Naive B cell (primary cell): Measurements from ENCODE around the gene USP54. TPM values are rescaled to one million over a fixed set of nuclear protein-coding genes. Genes with fewer than 3 reads are reported as not detected.

Source experiments
- ATAC-seq, 2 donors: fragments of 150-1000 bp; cut with Tn5 transposase; 2 replicates each; pipeline ENCODE4 v1.10.0; 2021; ENCODE audit warnings: low read depth in 2 of 2, mild to moderate bottlenecking in 2 of 2, moderate library complexity in 2 of 2
- DNase-seq: peaks from one replicate; pipeline ENCODE4 v3.0.0; 2022
- H3K27ac Mint-ChIP-seq, 6 donors: one replicate each; pipeline ENCODE4 v1.8.0; 2020 to 2022; ENCODE audit warnings: mild to moderate bottlenecking in 6 of 6, mixed read lengths in 6 of 6, moderate library complexity in 5 of 6, inconsistent platforms in 2 of 6
- H3K27me3 Mint-ChIP-seq, 3 donors: one replicate each; pipeline ENCODE4 v1.8.0; 2021 to 2022; ENCODE audit warnings: mixed read lengths in 3 of 3, mild to moderate bottlenecking in 1 of 3
- H3K36me3 Mint-ChIP-seq, 2 donors: one replicate each; pipeline ENCODE4 v1.8.0; 2020 to 2022; ENCODE audit warnings: mixed read lengths in 2 of 2, inconsistent platforms in 1 of 2, mild to moderate bottlenecking in 1 of 2
- H3K4me1 Mint-ChIP-seq, 3 donors: one replicate each; pipeline ENCODE4 v1.8.0; 2020 to 2022; ENCODE audit warnings: mixed read lengths in 3 of 3, inconsistent platforms in 1 of 3, mild to moderate bottlenecking in 1 of 3, moderate library complexity in 1 of 3
- H3K4me3 Mint-ChIP-seq, 8 donors: one replicate each; pipeline ENCODE4 v1.8.0; 2020 to 2022; ENCODE audit warnings: mild to moderate bottlenecking in 8 of 8, mixed read lengths in 8 of 8, moderate library complexity in 8 of 8, inconsistent platforms in 2 of 8
- H3K9me3 Mint-ChIP-seq, 7 donors: one replicate each; pipeline ENCODE4 v1.8.0; 2020 to 2022; ENCODE audit warnings: mixed read lengths in 7 of 7, mild to moderate bottlenecking in 5 of 7, inconsistent platforms in 2 of 7, moderate library complexity in 1 of 7
- polyA plus RNA-seq, 6 donors: library from polyadenylated mRNA; unstranded; fragments of 300-500 nt; fragmentation: Illumina TruSeq; gene quantifications; one replicate each; pipeline ENCODE4 v1.2.3, GENCODE V29; 2021; ENCODE audit warnings: low read depth in 6 of 6

USP54 gene
- polyA plus RNA-seq, 6 donors from 2014 or later = 0.90 to 2.3 (median 1.00) TPM; not detected in 1

DNA sequence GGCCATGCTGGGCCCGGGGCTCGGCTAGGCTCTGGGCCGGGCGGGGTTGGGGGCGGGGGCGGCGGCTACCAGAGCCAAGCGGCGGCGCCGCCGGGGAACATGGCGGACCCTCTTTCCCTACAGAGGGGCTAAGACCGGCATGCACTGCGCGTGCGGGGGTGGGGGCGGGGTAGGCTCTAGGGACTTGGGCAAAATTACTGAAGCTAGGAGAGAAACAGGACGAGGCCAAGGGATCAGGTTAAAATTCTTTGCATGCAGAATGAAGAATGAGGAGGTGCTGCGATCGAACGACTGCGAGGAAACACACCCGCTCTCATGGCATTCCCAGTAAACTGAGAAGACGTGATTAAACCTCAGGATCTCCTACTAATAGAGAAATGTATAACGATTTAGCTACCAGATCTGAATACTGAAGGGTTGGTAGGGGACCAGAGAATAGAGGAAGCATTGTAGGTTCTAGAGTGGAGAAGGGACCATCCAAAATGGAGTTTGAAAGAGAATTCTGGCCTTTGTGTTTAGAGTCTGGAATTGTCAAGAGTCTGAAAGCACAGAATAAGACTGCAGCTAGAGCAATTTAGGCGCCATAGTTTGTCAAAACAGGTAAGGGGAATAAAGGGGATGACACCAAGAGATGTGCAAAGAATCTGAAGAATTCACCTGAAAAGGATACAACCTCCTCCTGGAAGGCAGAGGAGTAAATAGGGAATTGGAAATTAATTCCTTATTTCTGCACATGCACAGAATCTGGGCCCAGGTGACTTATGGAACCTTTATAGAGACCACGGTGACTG is 95.1 kb downstream of the USP54 start, which contains the start of gene PPP3CB:
PPP3CB (minus strand) TSS at position 141 of the 791 bp plus-strand sequence; CDS start at position 6, 135 bp downstream.
- Mint-ChIP-seq H3K27me3 (no peaks in the 10 kb centered on the region), H3K4me3 (peak within 1 kb of the TSS; percentile 78 to 97 (median 94)), H3K9me3 (no peaks in the 10 kb centered on the region), H3K36me3 (no peaks in the 10 kb centered on the region), H3K27ac (peak within 1 kb of the TSS; percentile 88 to 99 (median 94)), H3K4me1 (peaks cover 40 to 59% (median 50%) of the 10 kb centered on the region in 3 donors)
- ATAC-seq (peak; percentile 75 to 78), DNase-seq (peak; percentile 76)

DNA sequence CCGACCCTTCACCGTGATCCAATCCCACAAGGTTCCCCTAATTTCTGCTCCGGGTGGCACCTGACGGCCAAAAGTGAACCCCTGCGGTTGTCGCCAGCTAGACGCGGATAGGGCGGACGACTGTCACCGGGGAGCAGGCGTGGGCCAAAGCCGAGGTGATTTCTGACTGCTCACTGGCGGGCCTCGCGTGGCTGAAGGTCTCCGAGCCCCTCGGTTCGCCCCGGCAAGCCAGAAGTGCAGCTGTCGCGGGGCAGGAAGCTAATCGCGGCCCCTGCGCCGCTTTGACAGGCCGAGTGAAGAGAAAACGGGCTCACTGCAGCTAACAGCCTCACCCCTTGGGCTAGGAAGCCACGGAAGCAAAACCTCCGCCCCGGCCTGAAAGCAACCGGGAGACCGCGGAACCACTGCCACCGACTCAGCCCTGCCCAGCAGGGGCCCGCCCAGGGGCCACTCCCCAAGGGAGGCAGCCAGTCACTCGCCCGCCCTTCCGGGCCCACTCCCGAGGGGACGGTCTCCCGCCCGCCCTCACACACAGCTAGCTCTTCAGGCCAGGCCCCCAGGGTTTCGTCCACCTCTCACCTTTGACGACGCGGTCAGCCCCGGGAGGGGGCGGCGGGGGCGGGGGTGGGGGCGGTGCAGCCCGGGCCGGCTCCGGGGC is 95.8 kb downstream of the USP54 start:
- H3K27ac Mint-ChIP-seq = peak overlapping the region; percentile 86 to 99 (median 94)
- peaks cover 38 to 52% (median 45%) of the 10 kb centered on the region in 3 donors for H3K4me1 Mint-ChIP-seq
- no peaks in the 10 kb centered on the region for H3K9me3 Mint-ChIP-seq
- H3K27me3 Mint-ChIP-seq = no peaks in the 10 kb centered on the region
- H3K4me3 Mint-ChIP-seq = peak overlapping the region; percentile 78 to 97 (median 94)
- DNase-seq (peak; percentile 89), ATAC-seq (peak; percentile 78 to 79)
- no peaks in the 10 kb centered on the region for H3K36me3 Mint-ChIP-seq

DNA sequence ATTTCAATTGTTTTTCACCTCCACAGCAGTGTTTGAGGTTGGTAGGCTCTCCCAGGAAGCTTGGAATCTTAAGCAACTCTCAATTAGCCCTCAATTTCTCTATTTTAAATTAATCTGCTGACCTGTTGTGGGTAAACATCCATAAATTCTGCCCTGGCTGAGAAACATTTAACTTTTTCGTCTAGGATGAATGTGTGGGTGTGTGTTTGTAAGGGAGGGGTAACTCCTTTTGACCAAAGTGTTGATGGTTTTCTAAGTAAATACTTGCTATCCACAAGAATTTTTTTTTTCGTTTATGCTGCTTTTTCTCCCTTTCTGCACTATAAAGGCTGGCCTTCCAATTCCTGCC is 96.3 kb downstream of the USP54 start:
- DNase-seq (no peak), ATAC-seq (no peak)
- Mint-ChIP-seq H3K4me3 (peak overlapping the region; percentile 78 to 97 (median 94)), H3K36me3 (no peaks in the 10 kb centered on the region), H3K27ac (peak overlapping the region; percentile 86 to 99 (median 94)), H3K4me1 (peaks cover 42 to 55% (median 49%) of the 10 kb centered on the region in 3 donors), H3K27me3 (no peaks in the 10 kb centered on the region), H3K9me3 (no peaks in the 10 kb centered on the region)

DNA sequence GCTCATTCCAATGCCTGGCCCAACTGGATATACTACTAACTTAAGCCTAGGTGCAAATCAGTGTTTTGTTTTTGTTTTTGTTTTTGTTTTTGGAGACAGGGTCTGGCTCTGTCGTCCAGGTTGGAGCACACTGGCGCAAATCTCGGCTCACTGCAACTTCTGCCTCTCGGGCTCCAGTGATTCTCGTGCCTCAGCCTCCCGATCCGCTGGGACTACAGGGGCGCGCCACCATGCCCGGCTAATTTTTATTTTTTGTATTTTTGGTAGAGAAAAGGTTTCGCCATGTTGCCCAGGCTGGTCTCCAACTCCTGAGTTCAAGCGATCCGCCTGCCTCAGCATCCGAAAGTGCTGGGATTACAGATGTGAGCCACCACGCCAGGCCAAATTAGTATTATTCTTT is 96.9 kb downstream of the USP54 start:
- H3K9me3 Mint-ChIP-seq = no peaks in the 10 kb centered on the region
- DNase-seq = no peak
- H3K27ac Mint-ChIP-seq = peak overlapping the region in 4 of 6 donors; percentile 33 to 84 (median 52)
- no peaks in the 10 kb centered on the region for H3K27me3 Mint-ChIP-seq
- ATAC-seq = no peak
- H3K4me3 Mint-ChIP-seq = peak overlapping the region; percentile 35 to 84 (median 74)
- peaks cover 46 to 57% (median 52%) of the 10 kb centered on the region in 3 donors for H3K4me1 Mint-ChIP-seq
- no peaks in the 10 kb centered on the region for H3K36me3 Mint-ChIP-seq

DNA sequence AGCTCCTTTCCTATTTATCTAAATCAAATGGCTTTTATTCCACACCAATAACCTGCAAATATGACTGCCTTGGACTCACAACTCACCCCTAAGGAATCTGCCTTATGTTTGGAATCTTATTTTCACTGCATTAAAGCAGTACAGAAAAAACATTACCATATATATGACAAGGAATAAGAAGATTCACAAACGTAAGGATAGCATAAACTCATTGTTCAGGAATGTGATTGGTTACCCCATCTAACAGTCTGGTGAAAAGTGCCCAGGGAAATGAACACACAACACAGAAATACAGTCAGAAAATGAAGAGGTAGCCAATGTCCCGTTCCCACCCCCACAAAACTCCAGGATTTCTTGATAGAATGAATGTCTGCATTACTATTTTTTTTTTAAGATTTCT is 97.4 kb downstream of the USP54 start:
- H3K4me3 Mint-ChIP-seq = peak overlapping the region; percentile 30 to 84 (median 58)
- peak overlapping the region in 5 of 6 donors; percentile 8 to 84 (median 50) for H3K27ac Mint-ChIP-seq
- no peaks in the 10 kb centered on the region for H3K9me3 Mint-ChIP-seq
- no peaks in the 10 kb centered on the region for H3K27me3 Mint-ChIP-seq
- ATAC-seq (no peak), DNase-seq (no peak)
- H3K36me3 Mint-ChIP-seq = peaks cover 3% of the 10 kb centered on the region in 2 donors
- H3K4me1 Mint-ChIP-seq = peaks cover 50 to 62% (median 55%) of the 10 kb centered on the region in 3 donors

DNA sequence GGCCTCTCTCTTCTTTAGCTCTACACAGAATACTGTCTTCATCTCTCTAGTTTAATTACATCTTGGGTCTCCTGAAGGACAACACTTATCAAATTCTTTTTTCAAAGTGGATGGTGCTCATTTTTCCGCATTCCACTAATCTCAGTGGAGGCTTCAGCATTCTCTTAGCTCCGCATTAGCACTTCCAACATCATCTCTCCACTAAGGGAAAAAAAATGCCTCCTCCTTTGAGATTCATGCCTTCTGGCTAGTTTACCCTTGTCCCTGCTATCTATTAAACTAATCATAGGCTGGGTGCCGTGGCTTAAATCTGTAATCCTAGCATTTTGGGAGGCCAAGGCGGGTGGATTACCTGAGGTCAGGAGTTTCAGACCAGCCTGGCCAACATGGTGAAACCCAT is 104.5 kb downstream of the USP54 start:
- peak overlapping the region in 1 of 6 donors; percentile 49 for H3K27ac Mint-ChIP-seq
- H3K4me1 Mint-ChIP-seq = peaks cover 20 to 27% (median 22%) of the 10 kb centered on the region in 3 donors
- ATAC-seq = no peak
- H3K27me3 Mint-ChIP-seq = no peaks in the 10 kb centered on the region
- peaks cover 12 to 23% of the 10 kb centered on the region in 2 donors for H3K36me3 Mint-ChIP-seq
- no peaks in the 10 kb centered on the region for H3K9me3 Mint-ChIP-seq
- H3K4me3 Mint-ChIP-seq = no peak overlapping the region
- DNase-seq = no peak

DNA sequence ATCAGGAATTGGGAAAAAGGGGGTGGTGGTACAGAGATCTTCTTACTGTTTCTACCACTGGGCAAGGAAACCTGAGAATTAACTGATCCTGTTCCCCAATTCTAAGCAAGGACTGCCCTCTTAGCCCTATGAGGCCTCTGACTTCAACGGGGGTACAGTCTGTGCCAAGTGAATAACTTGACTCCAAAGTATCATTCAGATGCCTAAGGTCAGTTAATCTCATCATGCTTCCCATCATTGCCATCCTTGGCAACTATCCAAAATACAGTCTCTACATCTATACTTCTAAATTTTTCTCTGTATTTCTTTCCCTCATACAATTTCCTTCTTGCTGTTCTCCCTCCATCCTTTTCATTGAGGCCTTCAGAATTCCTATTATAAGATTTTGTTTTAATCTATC is 105.8 kb downstream of the USP54 start:
- H3K27me3 Mint-ChIP-seq = no peaks in the 10 kb centered on the region
- H3K4me3 Mint-ChIP-seq = no peak overlapping the region
- ATAC-seq (no peak), DNase-seq (no peak)
- H3K9me3 Mint-ChIP-seq = no peaks in the 10 kb centered on the region
- peaks cover 12 to 23% of the 10 kb centered on the region in 2 donors for H3K36me3 Mint-ChIP-seq
- no peak overlapping the region for H3K27ac Mint-ChIP-seq
- peaks cover 19 to 27% (median 25%) of the 10 kb centered on the region in 3 donors for H3K4me1 Mint-ChIP-seq

DNA sequence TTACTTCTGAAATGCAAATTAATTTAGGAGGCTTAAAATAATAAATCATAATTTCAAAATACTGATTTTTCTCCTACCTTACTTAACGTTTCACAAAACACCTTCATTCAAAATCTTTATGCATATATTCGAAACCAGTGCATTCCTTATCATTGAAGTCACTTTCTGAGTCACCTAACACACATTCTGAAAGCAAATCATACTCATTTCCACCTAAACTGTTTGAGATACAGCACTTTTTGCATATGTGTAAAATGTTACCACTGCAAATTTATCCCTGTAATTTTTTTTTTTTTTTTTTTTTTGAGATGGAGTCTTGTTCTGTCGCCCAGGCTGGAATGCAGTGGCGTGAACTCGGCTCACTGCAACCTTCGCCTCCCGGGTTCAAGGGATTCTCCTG is 111.0 kb downstream of the USP54 start:
- no peaks in the 10 kb centered on the region for H3K27me3 Mint-ChIP-seq

DNA sequence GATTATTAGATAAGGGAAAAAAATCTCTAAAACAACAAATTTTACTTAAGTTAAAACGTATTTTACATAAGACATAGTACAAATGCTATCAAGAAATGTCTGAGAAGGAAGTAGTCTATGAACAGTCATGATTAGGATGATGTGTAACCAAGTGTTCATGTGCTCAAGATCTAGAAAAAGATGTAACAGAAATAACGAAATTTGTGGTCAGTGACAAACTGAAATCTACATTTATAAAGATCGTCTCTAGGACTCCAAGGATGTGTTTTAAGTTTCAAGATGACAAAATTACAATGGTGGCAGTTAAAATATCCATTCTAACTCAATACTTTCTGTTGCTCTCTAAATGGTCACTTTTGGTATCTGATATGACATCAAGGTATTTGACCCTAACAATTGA is 112.5 kb downstream of the USP54 start:
- Mint-ChIP-seq H3K36me3 (peaks cover 11 to 16% of the 10 kb centered on the region in 2 donors), H3K27ac (no peak overlapping the region), H3K4me3 (no peak overlapping the region), H3K27me3 (no peaks in the 10 kb centered on the region), H3K4me1 (peaks cover 0 to 11% (median 4%) of the 10 kb centered on the region in 3 donors), H3K9me3 (no peaks in the 10 kb centered on the region)
- ATAC-seq = no peak
- DNase-seq = no peak

More for the DNA sequence above, 111.0 kb downstream of the USP54 start:
- no peak overlapping the region for H3K4me3 Mint-ChIP-seq
- H3K9me3 Mint-ChIP-seq = no peaks in the 10 kb centered on the region
- ATAC-seq (no peak), DNase-seq (no peak)
- H3K36me3 Mint-ChIP-seq = peaks cover 10 to 11% of the 10 kb centered on the region in 2 donors
- peak overlapping the region in 1 of 6 donors; percentile 43 for H3K27ac Mint-ChIP-seq
- H3K4me1 Mint-ChIP-seq = peaks cover 0 to 9% (median 6%) of the 10 kb centered on the region in 3 donors

DNA sequence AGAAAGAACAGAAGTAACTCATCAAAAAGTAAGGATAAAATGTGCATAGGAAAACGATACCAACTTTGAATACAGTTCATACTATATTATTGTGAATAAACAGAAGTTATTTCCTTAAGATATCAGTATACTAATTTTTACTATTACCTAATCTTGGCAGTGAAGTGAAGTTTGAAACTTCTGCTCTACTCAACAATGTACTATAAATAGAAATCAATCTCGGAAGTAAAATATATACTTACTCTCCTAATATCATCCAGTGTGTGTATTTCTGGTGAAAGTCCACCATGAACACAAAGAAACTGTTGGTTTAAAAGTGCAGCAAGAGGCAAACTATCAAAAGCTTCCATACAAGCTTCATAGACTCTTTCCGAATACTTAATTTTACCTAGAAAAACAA is 119.9 kb downstream of the USP54 start:
- Mint-ChIP-seq H3K9me3 (no peaks in the 10 kb centered on the region), H3K27me3 (no peaks in the 10 kb centered on the region), H3K36me3 (peaks cover 5 to 27% of the 10 kb centered on the region in 2 donors), H3K4me3 (no peak overlapping the region), H3K4me1 (peaks cover 8 to 12% (median 8%) of the 10 kb centered on the region in 3 donors), H3K27ac (no peak overlapping the region)
- ATAC-seq (no peak), DNase-seq (no peak)

DNA sequence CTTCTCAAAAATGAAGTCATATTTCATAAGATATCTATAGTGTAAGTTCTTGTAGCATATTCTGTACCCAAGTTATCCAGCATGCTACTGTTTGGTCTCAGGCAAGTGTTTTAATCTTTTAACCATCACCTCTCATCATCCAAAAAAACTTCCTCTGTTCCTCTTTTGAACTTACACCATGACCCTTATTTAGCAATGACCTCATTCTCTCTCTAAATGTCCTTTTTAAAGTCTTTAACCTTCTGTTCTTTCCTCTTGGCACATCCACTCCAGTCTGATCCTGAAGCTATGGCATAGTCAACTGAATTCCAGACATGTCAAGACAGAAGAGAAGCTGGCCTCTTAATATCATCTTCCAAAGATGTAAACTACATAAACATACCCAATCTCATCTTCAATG is 121.6 kb downstream of the USP54 start:
- H3K4me3 Mint-ChIP-seq = no peak overlapping the region
- H3K9me3 Mint-ChIP-seq = no peaks in the 10 kb centered on the region
- ATAC-seq = no peak
- H3K27ac Mint-ChIP-seq = peak overlapping the region in 4 of 6 donors; percentile 5 to 15 (median 12)
- peaks cover 8 to 20% of the 10 kb centered on the region in 2 donors for H3K36me3 Mint-ChIP-seq
- DNase-seq = no peak
- H3K27me3 Mint-ChIP-seq = no peaks in the 10 kb centered on the region
- H3K4me1 Mint-ChIP-seq = peaks cover 8% of the 10 kb centered on the region in 3 donors

DNA sequence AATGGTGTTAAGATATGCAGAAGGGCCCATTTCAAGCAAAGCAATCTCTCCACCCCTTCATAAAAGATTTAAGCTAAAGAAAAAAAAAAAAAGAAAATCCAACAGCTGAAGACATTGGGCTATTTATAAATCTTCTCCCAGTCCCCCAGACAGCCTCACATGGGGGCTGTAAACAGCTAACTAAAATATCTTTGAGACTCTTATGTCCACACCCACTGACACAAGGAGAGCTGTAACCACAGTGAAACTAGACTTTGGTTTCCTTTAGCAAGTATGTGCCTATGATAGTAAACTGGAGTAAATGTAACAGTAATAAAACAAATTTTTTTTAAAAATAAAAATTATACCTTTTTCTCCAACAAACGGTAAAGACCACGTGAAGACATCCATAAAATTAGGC is 123.9 kb downstream of the USP54 start:
- no peaks in the 10 kb centered on the region for H3K9me3 Mint-ChIP-seq
- peak overlapping the region in 2 of 6 donors; percentile 26 to 47 for H3K27ac Mint-ChIP-seq
- H3K36me3 Mint-ChIP-seq = peaks cover 13 to 26% of the 10 kb centered on the region in 2 donors
- ATAC-seq (no peak), DNase-seq (no peak)
- peaks cover 8 to 14% (median 8%) of the 10 kb centered on the region in 3 donors for H3K4me1 Mint-ChIP-seq
- H3K4me3 Mint-ChIP-seq = no peak overlapping the region
- no peaks in the 10 kb centered on the region for H3K27me3 Mint-ChIP-seq

DNA sequence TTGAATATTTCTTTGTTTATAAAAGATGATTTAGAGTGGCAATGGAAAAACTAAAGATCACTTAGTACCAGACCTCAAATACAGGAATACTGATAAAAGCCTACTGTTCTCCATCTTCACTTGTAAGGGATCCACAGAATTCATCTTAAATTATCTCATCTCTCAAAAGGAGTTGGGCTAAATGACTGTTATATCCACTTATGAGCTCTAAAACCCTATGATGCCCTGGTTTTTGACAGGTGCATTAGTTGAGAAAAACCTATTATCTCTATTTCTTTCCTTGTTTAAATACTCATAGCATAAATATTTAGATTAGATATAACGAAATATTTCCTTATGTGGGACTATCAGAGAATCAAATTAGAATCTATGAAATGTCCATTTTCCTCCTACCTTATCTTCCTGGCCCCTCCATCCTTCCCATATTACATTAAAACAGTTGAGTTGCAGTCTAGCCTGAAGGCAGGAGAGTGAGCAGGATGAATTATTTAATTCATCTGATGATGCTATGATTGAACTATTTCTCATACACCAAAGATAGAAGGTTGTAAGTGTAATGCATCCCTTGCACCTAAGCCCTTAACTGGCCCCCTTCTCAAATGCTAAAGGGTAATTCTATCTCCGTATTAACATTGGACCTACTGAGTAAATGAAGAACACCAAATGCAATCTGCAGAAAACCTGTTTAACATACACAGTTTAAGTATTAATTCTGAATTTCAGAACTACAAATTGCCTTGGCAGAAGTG is 125.0 kb downstream of the USP54 start:
- no peaks in the 10 kb centered on the region for H3K9me3 Mint-ChIP-seq
- ATAC-seq (no peak), DNase-seq (no peak)
- H3K27me3 Mint-ChIP-seq = no peaks in the 10 kb centered on the region
- H3K4me1 Mint-ChIP-seq = peaks cover 8 to 14% (median 8%) of the 10 kb centered on the region in 3 donors
- H3K36me3 Mint-ChIP-seq = peaks cover 13 to 26% of the 10 kb centered on the region in 2 donors
- no peak overlapping the region for H3K27ac Mint-ChIP-seq
- H3K4me3 Mint-ChIP-seq = no peak overlapping the region
